Stomach (tissue), 9 donors: ENCODE data around the gene ABT1. TPM values are rescaled to one million over a fixed set of nuclear protein-coding genes. Genes with fewer than 3 reads are reported as not detected.

Experiments used
- DNase-seq, 2 donors: peaks; one replicate each; pipeline versions ENCODE4 v3.0.0 to v3.0.0-alpha.2; 2013 to 2019
- H3K27ac ChIP-seq, 5 donors: fragments of 200-600 bp in 4 of 5; sonication (generic) in 4 of 5; one replicate each; pipeline ENCODE4 v1.5.1; 2013 to 2019; ENCODE audit warnings: mild to moderate bottlenecking in 1 of 5, moderate library complexity in 1 of 5
- H3K27me3 ChIP-seq, 3 donors: fragments of 200-600 bp; sonication (generic); one replicate each; pipeline ENCODE4 v1.5.1; 2017 to 2019; ENCODE audit warnings: mixed run types in 1 of 3
- H3K36me3 ChIP-seq, 4 donors: fragments of 200-600 bp; sonication (generic); 1 replicate in 3 of 4; 2 replicates in 1 of 4; pipeline ENCODE4 v1.5.1; 2016 to 2019
- H3K4me1 ChIP-seq, 4 donors: fragments of 200-600 bp; sonication (generic); one replicate each; pipeline ENCODE4 v1.5.1; 2016 to 2019
- H3K4me3 ChIP-seq, 4 donors: fragments of 200-600 bp; sonication (generic) in 3 of 4; one replicate each; pipeline ENCODE4 v1.5.1; 2016 to 2019; ENCODE audit warnings: mild to moderate bottlenecking in 1 of 4
- H3K9me3 ChIP-seq, 4 donors: fragments of 200-600 bp; sonication (generic); one replicate each; pipeline ENCODE4 v1.5.1; 2016 to 2019
- EP300 ChIP-seq: sonication (generic); formaldehyde crosslinking; IDR thresholded peaks from one replicate; pipeline ENCODE4 v1.6.1; 2017; ENCODE audit warnings: antibody characterized with exemption
- POLR2A ChIP-seq, 4 donors: fragments of 450-650 bp; IDR thresholded peaks; one replicate each; pipeline ENCODE4 v1.6.1; 2016; ENCODE audit warnings: antibody characterized with exemption in 4 of 4, control low read depth in 2 of 4, mild to moderate bottlenecking in 1 of 4, moderate library complexity in 1 of 4
- POLR2AphosphoS5 ChIP-seq, 3 donors: sonication (generic); formaldehyde crosslinking; IDR thresholded peaks; one replicate each; pipeline ENCODE4 v1.6.1; 2016; ENCODE audit warnings: antibody characterized with exemption in 3 of 3
- WGBS, 5 donors: extraction: QIAGEN DNeasy Blood & Tissue Kit in 3 of 5; methylation state at CpG; one replicate each; pipeline versions ENCODE4 v1.1.5 to v1.1.7; 2013 to 2018; 5-methylcytosine and 5-hydroxymethylcytosine counted together
- intact Hi-C: fragments of 100-400 bp; cut with DNase I; formaldehyde crosslinking; loops from one replicate; pipeline ENCODE4 v1.15.1; 2023; ENCODE audit warnings: low total_unique reads
- polyA plus RNA-seq, 3 donors: library from polyadenylated mRNA; stranded (reverse); fragments of 200-250 nt; gene quantifications; one replicate each; pipeline ENCODE4 v1.2.3, GENCODE V29; 2013
- total RNA-seq, 5 donors: library from RNA; depleted of rRNA; stranded (reverse); fragments of >200 nt; gene quantifications; one replicate each; pipeline versions ENCODE4 v1.1.0 to v1.2.3, GENCODE V29; 2014 to 2016
- TF ChIP-seq, protein P1 (sequence below), 7 experiments: fragments of 450-650 bp in 4 of 7; fragments of 200-600 bp in 3 of 7; sonication (generic) in 3 of 7; IDR thresholded peaks; one replicate each; pipeline ENCODE4 v1.5.1; 2016 to 2019; ENCODE audit warnings: antibody characterized with exemption in 7 of 7, control low read depth in 2 of 7, mild to moderate bottlenecking in 1 of 7
- donor health status: healthy with polysubstance abuse.
- donor health status: Bipolar disorder and iron deficiency.
- donor health status: healthy.

Gene ABT1
- total and polyA plus RNA-seq, 8 donors: 7.2 to 18.0 (median 15.1) TPM; not detected in 1

DNA sequence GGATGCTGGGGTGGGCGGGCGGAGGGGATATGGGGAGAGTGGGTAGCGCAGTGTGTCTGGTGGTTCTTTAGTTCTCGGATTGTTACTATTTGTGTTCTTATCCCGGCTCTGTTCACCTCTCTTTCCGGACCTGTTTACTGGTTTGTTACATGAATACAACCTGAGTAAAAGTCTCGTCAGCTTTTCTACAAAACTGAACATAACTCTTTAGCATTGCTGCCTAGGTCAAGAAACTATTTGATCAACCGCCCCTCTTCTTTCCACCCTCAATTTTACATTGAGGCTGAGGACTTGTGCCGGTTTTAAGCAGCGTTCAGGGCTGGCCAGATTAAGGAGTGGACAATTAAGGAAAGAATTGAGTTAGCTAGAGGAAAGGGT, 625 bp downstream of the ABT1 start:
- Histone ChIP-seq H3K9me3 (no peaks in the 10 kb centered on the region), H3K27ac (peak overlapping the region in 4 of 5 donors; percentile 85 to 94 (median 90)), H3K36me3 (peaks cover 14 to 27% (median 27%) of the 10 kb centered on the region in 4 donors), H3K4me1 (peaks cover 9 to 33% (median 25%) of the 10 kb centered on the region in 4 donors), H3K27me3 (peaks cover 0 to 28% (median 11%) of the 10 kb centered on the region in 3 donors), H3K4me3 (peak overlapping the region; percentile 73 to 99 (median 92))
- WGBS, 5 donors: 1 to 4% (median 3%) methylated on average over 10 of the region's 10 CpGs
- no peak for TF ChIP-seq POLR2A (IDR thresholded peaks at IDR 0.05)
- TF ChIP-seq, protein P1, sequence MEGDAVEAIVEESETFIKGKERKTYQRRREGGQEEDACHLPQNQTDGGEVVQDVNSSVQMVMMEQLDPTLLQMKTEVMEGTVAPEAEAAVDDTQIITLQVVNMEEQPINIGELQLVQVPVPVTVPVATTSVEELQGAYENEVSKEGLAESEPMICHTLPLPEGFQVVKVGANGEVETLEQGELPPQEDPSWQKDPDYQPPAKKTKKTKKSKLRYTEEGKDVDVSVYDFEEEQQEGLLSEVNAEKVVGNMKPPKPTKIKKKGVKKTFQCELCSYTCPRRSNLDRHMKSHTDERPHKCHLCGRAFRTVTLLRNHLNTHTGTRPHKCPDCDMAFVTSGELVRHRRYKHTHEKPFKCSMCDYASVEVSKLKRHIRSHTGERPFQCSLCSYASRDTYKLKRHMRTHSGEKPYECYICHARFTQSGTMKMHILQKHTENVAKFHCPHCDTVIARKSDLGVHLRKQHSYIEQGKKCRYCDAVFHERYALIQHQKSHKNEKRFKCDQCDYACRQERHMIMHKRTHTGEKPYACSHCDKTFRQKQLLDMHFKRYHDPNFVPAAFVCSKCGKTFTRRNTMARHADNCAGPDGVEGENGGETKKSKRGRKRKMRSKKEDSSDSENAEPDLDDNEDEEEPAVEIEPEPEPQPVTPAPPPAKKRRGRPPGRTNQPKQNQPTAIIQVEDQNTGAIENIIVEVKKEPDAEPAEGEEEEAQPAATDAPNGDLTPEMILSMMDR (IDR thresholded peaks at IDR 0.05): no peak
- no peak for TF ChIP-seq EP300
- TF ChIP-seq POLR2AphosphoS5 (IDR thresholded peaks at IDR 0.05): no peak
- intact Hi-C loops: loop anchor here (10.0 kb wide), 1 partner anchor 253 kb away; no protein-coding TSS in a partner anchor
- no peak for DNase-seq

DNA sequence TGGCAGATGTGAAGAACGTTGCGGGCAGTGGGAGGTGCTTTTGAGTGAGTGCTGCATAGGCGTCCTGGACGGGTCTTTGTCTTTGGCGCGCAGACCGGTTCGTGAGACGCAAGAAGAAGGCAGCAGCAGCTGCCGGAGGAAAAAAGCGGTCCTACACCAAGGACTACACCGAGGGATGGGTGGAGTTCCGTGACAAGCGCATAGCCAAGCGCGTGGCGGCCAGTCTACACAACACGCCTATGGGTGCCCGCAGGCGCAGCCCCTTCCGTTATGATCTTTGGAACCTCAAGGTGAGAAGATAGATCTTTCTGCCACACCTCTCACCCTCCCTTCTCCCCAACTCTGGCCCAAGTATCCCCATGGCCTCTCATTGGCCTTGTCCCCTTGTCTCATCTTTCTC, 1.1 kb downstream of the ABT1 start:
- peaks cover 9 to 33% (median 25%) of the 10 kb centered on the region in 4 donors for H3K4me1 ChIP-seq
- TF ChIP-seq, protein P1 (IDR thresholded peaks at IDR 0.05): no peak
- TF ChIP-seq POLR2AphosphoS5 (IDR thresholded peaks at IDR 0.05) (no peak), EP300 (no peak), POLR2A (IDR thresholded peaks at IDR 0.05) (no peak)
- WGBS, 5 donors: 64 to 72% (median 68%) methylated on average over 21 of the region's 21 CpGs
- no peaks in the 10 kb centered on the region for H3K9me3 ChIP-seq
- H3K4me3 ChIP-seq: peak overlapping the region; percentile 73 to 99 (median 92)
- peak overlapping the region in 2 of 5 donors; percentile 90 to 94 for H3K27ac ChIP-seq
- intact Hi-C loops: loop anchor here (10.0 kb wide), 1 partner anchor 253 kb away; no protein-coding TSS in a partner anchor
- peak in 1 of 2 donors; percentile 29 for DNase-seq
- peaks cover 14 to 27% (median 27%) of the 10 kb centered on the region in 4 donors for H3K36me3 ChIP-seq
- peaks cover 0 to 24% (median 6%) of the 10 kb centered on the region in 3 donors for H3K27me3 ChIP-seq

DNA sequence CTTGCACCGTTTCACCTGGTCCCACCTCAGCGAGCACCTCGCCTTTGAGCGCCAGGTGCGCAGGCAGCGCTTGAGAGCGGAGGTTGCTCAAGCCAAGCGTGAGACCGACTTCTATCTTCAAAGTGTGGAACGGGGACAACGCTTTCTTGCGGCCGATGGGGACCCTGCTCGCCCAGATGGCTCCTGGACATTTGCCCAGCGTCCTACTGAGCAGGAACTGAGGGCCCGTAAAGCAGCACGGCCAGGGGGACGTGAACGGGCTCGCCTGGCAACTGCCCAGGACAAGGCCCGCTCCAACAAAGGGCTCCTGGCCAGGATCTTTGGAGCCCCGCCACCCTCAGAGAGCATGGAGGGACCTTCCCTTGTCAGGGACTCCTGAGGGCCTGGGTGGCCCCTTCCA, 1.5 kb downstream of the ABT1 start:
- Histone ChIP-seq H3K27ac (no peak overlapping the region), H3K36me3 (peaks cover 14 to 27% (median 27%) of the 10 kb centered on the region in 4 donors), H3K4me1 (peaks cover 9 to 33% (median 25%) of the 10 kb centered on the region in 4 donors), H3K9me3 (no peaks in the 10 kb centered on the region), H3K4me3 (peak overlapping the region in 2 of 4 donors; percentile 88 to 99), H3K27me3 (peaks cover 0 to 19% (median 6%) of the 10 kb centered on the region in 3 donors)
- no peak for DNase-seq
- TF ChIP-seq POLR2AphosphoS5 (IDR thresholded peaks at IDR 0.05): no peak
- TF ChIP-seq, protein P1 (IDR thresholded peaks at IDR 0.05): no peak
- TF ChIP-seq EP300: no peak
- no peak for TF ChIP-seq POLR2A (IDR thresholded peaks at IDR 0.05)
- intact Hi-C loops: loop anchor here (10.0 kb wide), 1 partner anchor 253 kb away; no protein-coding TSS in a partner anchor
- 92 to 96% (median 94%) methylated on average over 14 to 22 of the region's 22 CpGs for WGBS, 5 donors

DNA sequence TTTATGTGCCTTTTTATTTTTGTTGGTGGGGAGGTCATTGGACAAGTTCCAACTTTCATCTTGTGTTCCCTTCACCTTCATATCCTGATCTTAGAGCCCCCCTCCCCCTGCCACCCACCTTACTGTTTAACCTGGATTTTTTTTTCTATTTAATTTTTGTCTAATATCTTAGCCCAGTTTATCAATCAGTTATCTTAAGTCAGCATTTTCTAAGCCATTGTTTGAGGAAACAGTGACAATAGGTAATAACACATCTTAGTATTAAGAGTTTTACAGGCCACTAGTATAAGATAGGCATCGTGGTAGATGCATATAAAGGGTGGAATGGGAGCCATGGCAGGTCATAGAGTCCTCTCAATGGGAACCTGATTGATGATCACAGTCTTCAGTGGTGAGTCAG, 2.4 kb downstream of the ABT1 start:
- intact Hi-C loops: loop anchor here (10.0 kb wide), 1 partner anchor 254 kb away; no protein-coding TSS in a partner anchor
- H3K27me3 ChIP-seq: peaks cover 0 to 10% (median 0%) of the 10 kb centered on the region in 3 donors
- H3K36me3 ChIP-seq: peaks cover 14 to 27% (median 27%) of the 10 kb centered on the region in 4 donors
- WGBS, 5 donors: 70 to 82% (median 76%) methylated on average over 1 of the region's 1 CpG
- no peak overlapping the region for H3K4me3 ChIP-seq
- no peaks in the 10 kb centered on the region for H3K9me3 ChIP-seq
- H3K27ac ChIP-seq: no peak overlapping the region
- TF ChIP-seq EP300: no peak
- TF ChIP-seq POLR2AphosphoS5 (IDR thresholded peaks at IDR 0.05): no peak
- TF ChIP-seq, protein P1 (IDR thresholded peaks at IDR 0.05): no peak
- no peak for TF ChIP-seq POLR2A (IDR thresholded peaks at IDR 0.05)
- H3K4me1 ChIP-seq: peaks cover 9 to 33% (median 25%) of the 10 kb centered on the region in 4 donors
- DNase-seq: no peak
